ENCODE data around the gene WIPF3.

- TF ChIP-seq CTCF (IDR thresholded peaks at IDR 0.05), result no peak
- TF ChIP-seq POLR2A (IDR thresholded peaks at IDR 0.05), result no peak
- TF ChIP-seq POLR2AphosphoS5 (IDR thresholded peaks at IDR 0.05), result no peak
Observed at GRCh38 chr7:29839302-29839701, 33.0 kb downstream of the WIPF3 start.
